IMR-90 (cell line): ENCODE measurements around the gene BTBD2. TPM values are rescaled to one million over a fixed set of nuclear protein-coding genes. Genes with fewer than 3 reads are reported as not detected.

Source experiments
- ATAC-seq: fragments of 200-7000 bp; cut with Tn5 transposase; 2 replicates; pipeline ENCODE4 v1.9.1; 2020; ENCODE audit warnings: low read depth, mild to moderate bottlenecking, moderate library complexity
- BruUV-seq: library from RNA; stranded (reverse); fragments of 400-500 nt; replicated peaks from 2 replicates; lab custom pipeline; 2021; lab: Mats Ljungman, UMichigan
- CTCF ChIA-PET: fragments of 300-600 bp; formaldehyde crosslinking; extraction: SDS; loops from one replicate; lab custom pipeline; 2021; ENCODE audit warnings: antibody characterized with exemption; lab: Yijun Ruan, JAX
- POLR2A ChIA-PET: fragments of 300-600 bp; sonication (Branson Sonifier 250); formaldehyde crosslinking; loops from one replicate; lab custom pipeline; 2022; ENCODE audit warnings: antibody characterized with exemption; ENCODE audit not compliant: unreplicated experiment; lab: Charles Lee
- DNase-seq: peaks from one replicate; pipeline ENCODE4 v3.0.0; 2013
- H2AFZ ChIP-seq: replicated peaks from 2 replicates; pipeline ENCODE3; 2013; ENCODE audit warnings: low read length, mild to moderate bottlenecking; ENCODE audit not compliant: poor library complexity
- H2AK5ac ChIP-seq: 2 replicates; pipeline ENCODE4 v1.6.1; 2013; ENCODE audit warnings: low read depth, low read length, inconsistent platforms
- H2AK9ac ChIP-seq: replicated peaks from 2 replicates; pipeline ENCODE3; 2013; ENCODE audit warnings: mild to moderate bottlenecking, low read depth, low read length, moderate library complexity; ENCODE audit not compliant: poor library complexity
- H2BK120ac ChIP-seq: 2 replicates; pipeline ENCODE4 v1.6.1; 2013; ENCODE audit warnings: low read depth, low read length, inconsistent platforms
- H2BK15ac ChIP-seq: 3 replicates; pipeline ENCODE4 v1.6.1; 2013; ENCODE audit warnings: low read depth, low read length, inconsistent platforms
- H2BK20ac ChIP-seq: 2 replicates; pipeline ENCODE4 v1.6.1; 2013; ENCODE audit warnings: low read depth, mild to moderate bottlenecking, inconsistent platforms, low read length, moderate library complexity
- H2BK5ac ChIP-seq: 2 replicates; pipeline ENCODE4 v1.6.1; 2013; ENCODE audit warnings: mild to moderate bottlenecking, low read depth, low read length, inconsistent platforms; ENCODE audit not compliant: poor library complexity, severe bottlenecking
- H3K14ac ChIP-seq: replicated peaks from 2 replicates; pipeline ENCODE4 v1.6.1; 2013; ENCODE audit warnings: low read depth, low read length, inconsistent platforms
- H3K18ac ChIP-seq: 2 replicates; pipeline ENCODE4 v1.6.1; 2013; ENCODE audit warnings: low read depth, low read length, control low read depth
- H3K23ac ChIP-seq: 2 replicates; pipeline ENCODE4 v1.6.1; 2013; ENCODE audit warnings: low read depth, low read length, inconsistent platforms
- H3K27ac ChIP-seq: 2 replicates; pipeline ENCODE4 v1.5.1; 2013; ENCODE audit warnings: mild to moderate bottlenecking, control low read depth, low read length; ENCODE audit not compliant: insufficient read depth
- H3K27me3 ChIP-seq: 2 replicates; pipeline ENCODE4 v1.6.1; 2013; ENCODE audit warnings: low read length; ENCODE audit not compliant: control insufficient read depth, insufficient read depth
- H3K36me3 ChIP-seq: 2 replicates; pipeline ENCODE4 v1.6.1; 2013; ENCODE audit warnings: low read length, mixed read lengths; ENCODE audit not compliant: control insufficient read depth, insufficient read depth
- H3K4ac ChIP-seq: 2 replicates; pipeline ENCODE4 v1.6.1; 2013; ENCODE audit warnings: low read depth, low read length, inconsistent platforms
- H3K4me1 ChIP-seq: 2 replicates; pipeline ENCODE4 v1.6.1; 2013; ENCODE audit warnings: low read length, mixed read lengths; ENCODE audit not compliant: control insufficient read depth, insufficient read depth
- H3K4me2 ChIP-seq: 2 replicates; pipeline ENCODE4 v1.6.1; 2013; ENCODE audit warnings: low read depth, mild to moderate bottlenecking, control low read depth, low read length, moderate library complexity
- H3K4me3 ChIP-seq: 2 replicates; pipeline ENCODE4 v1.5.1; 2013; ENCODE audit warnings: low read depth, mild to moderate bottlenecking, control low read depth, low read length, moderate library complexity; ENCODE audit not compliant: insufficient read depth
- H3K56ac ChIP-seq: 2 replicates; pipeline ENCODE4 v1.6.1; 2013; ENCODE audit warnings: low read length, inconsistent platforms; ENCODE audit not compliant: insufficient read depth; ENCODE audit errors: extremely low read depth
- H3K79me1 ChIP-seq, 2 experiments: 2 replicates each; pipeline ENCODE4 v1.6.1; 2013; ENCODE audit warnings: low read length in 2 of 2, inconsistent platforms in 1 of 2, low read depth in 1 of 2
- H3K9ac ChIP-seq: 2 replicates; pipeline ENCODE4 v1.6.1; 2013; ENCODE audit warnings: low read depth, low read length, control low read depth
- H3K9me1 ChIP-seq: 2 replicates; pipeline ENCODE4 v1.6.1; 2013; ENCODE audit warnings: low read length, inconsistent platforms; ENCODE audit not compliant: insufficient read depth
- H3K9me3 ChIP-seq: 2 replicates; pipeline ENCODE4 v1.6.1; 2013; ENCODE audit warnings: low read length; ENCODE audit not compliant: control insufficient read depth, insufficient read depth
- H4K20me1 ChIP-seq: 2 replicates; pipeline ENCODE4 v1.6.1; 2013; ENCODE audit warnings: low read length, inconsistent platforms; ENCODE audit not compliant: insufficient read depth
- H4K5ac ChIP-seq: 2 replicates; pipeline ENCODE4 v1.6.1; 2013; ENCODE audit warnings: mild to moderate bottlenecking, low read depth, low read length, control low read depth
- H4K8ac ChIP-seq, 2 experiments: 2 replicates each; pipeline ENCODE4 v1.6.1; 2013; ENCODE audit warnings: low read depth in 2 of 2, low read length in 2 of 2, control low read depth in 1 of 2, inconsistent platforms in 1 of 2
- H4K91ac ChIP-seq: 2 replicates; pipeline ENCODE4 v1.6.1; 2013; ENCODE audit warnings: low read depth, low read length, inconsistent platforms; ENCODE audit not compliant: insufficient read depth
- CEBPB ChIP-seq: IDR thresholded peaks from 2 replicates; pipeline ENCODE4 v1.6.1; 2012; ENCODE audit warnings: low read depth, low read length, improper control_type of control experiment
- CHD1 ChIP-seq: IDR thresholded peaks from 2 replicates; pipeline ENCODE4 v1.6.1; 2012; ENCODE audit warnings: low read depth, low read length, improper control_type of control experiment
- MXI1 ChIP-seq: IDR thresholded peaks from 2 replicates; pipeline ENCODE4 v1.6.1; 2012; ENCODE audit warnings: low read depth, mild to moderate bottlenecking, low read length, moderate library complexity, borderline replicate concordance
- POLR2A ChIP-seq: IDR thresholded peaks from 2 replicates; pipeline ENCODE4 v1.6.1; 2012; ENCODE audit warnings: mild to moderate bottlenecking, low read depth, low read length
- RFX5 ChIP-seq: IDR thresholded peaks from 2 replicates; pipeline ENCODE4 v1.8.0; 2012; ENCODE audit warnings: low read depth, mild to moderate bottlenecking, low read length, moderate library complexity
- SMC3 ChIP-seq: fragments of 150-350 bp; IDR thresholded peaks from 2 replicates; pipeline ENCODE4 v1.6.1; 2016; ENCODE audit warnings: low read depth, mild to moderate bottlenecking, antibody characterized with exemption, low read length, moderate library complexity
- WGBS, 2 experiments: methylation state at CpG; one replicate each; pipeline versions ENCODE4 v1.1.5 to v1.1.7; 2013; ENCODE audit warnings: missing lambda C conversion rate in 2 of 2; ENCODE audit not compliant: insufficient read length in 1 of 2; ENCODE audit errors: extremely low coverage in 2 of 2; 5-methylcytosine and 5-hydroxymethylcytosine counted together
- dilution Hi-C: fragments of 300-500 bp; cut with HindIII; formaldehyde crosslinking; loops from one replicate; pipeline ENCODE4 v1.14.3; 2018; ENCODE audit warnings: low sequenced_read_pairs; ENCODE audit not compliant: unreplicated experiment
- in situ Hi-C: fragments of 300-500 bp; cut with MboI; formaldehyde crosslinking; loops from 3 replicates; pipeline ENCODE4 v1.14.3; 2019; ENCODE audit warnings: low sequenced_read_pairs, inconsistent platforms, mixed read lengths
- intact Hi-C: fragments of 100-400 bp; cut with micrococcal nuclease; formaldehyde crosslinking; loops from 2 replicates; pipeline ENCODE4 v1.10.0; 2022
- polyA plus RNA-seq, 3 experiments: library from polyadenylated mRNA; depleted of rRNA; stranded (reverse); fragments of >200 nt; gene quantifications; 2 replicates each; pipeline ENCODE4 v1.2.3, GENCODE V29; 2012; ENCODE audit warnings: low replicate concordance in 1 of 3
- total RNA-seq: library from RNA; depleted of rRNA; stranded (reverse); fragments of >200 nt; gene quantifications from 2 replicates; pipeline ENCODE4 v1.2.3, GENCODE V29; 2012
- TF ChIP-seq, protein P1 (sequence below): fragments of 150-350 bp; IDR thresholded peaks from 2 replicates; pipeline ENCODE4 v1.6.1; 2017; ENCODE audit warnings: mild to moderate bottlenecking, antibody characterized with exemption, low read length, low read depth

The BTBD2 gene
- total and polyA plus RNA-seq, 2 of the 4 experiments (the other 2 are of a cell fraction) = 24.4 to 65.7 TPM

- no peak for DNase-seq
- Histone ChIP-seq H4K20me1 (peaks cover 10% of the 10 kb centered on the region), H4K5ac (no peak overlapping the region), H3K9me3 (no peaks in the 10 kb centered on the region), H3K9me1 (no peaks in the 10 kb centered on the region; the same call in 1 of the 2 replicates), H2BK15ac (no peak overlapping the region), H2BK20ac (no peak overlapping the region), H3K4ac (no peak overlapping the region), H3K23ac (no peak overlapping the region), H4K91ac (no peak overlapping the region), H2AK9ac (no peak overlapping the region), H3K4me3 (no peak overlapping the region), H2BK120ac (no peak overlapping the region), H3K14ac (no peak overlapping the region), H3K4me2 (no peak overlapping the region), H3K27ac (no peak overlapping the region), H3K9ac (no peak overlapping the region), H3K79me1 (peaks cover 6 to 33% of the 10 kb centered on the region in 2 experiments; a peak in 3 of 4 replicates), H2BK5ac (no peak overlapping the region), H3K36me3 (peaks cover 44% of the 10 kb centered on the region), H3K56ac (no peak overlapping the region), H3K18ac (no peak overlapping the region), H4K8ac (no peak overlapping the region), H3K27me3 (no peaks in the 10 kb centered on the region), H2AFZ (no peak overlapping the region), H2AK5ac (no peak overlapping the region), H3K4me1 (no peaks in the 10 kb centered on the region)
- ChIA-PET POLR2A (no interaction called here), CTCF (no interaction called here)
- dilution Hi-C loops (no loop called here), intact Hi-C loops (no loop called here), in situ Hi-C loops (no loop called here)
- WGBS, 2 experiments = 97 to 100% methylated on average over 4 to 22 of the region's 31 CpGs
- no peak for ATAC-seq
- TF ChIP-seq MXI1 (no peak), RFX5 (no peak), SMC3 (no peak), CEBPB (no peak), CHD1 (no peak), POLR2A (no peak)
- TF ChIP-seq, protein P1, sequence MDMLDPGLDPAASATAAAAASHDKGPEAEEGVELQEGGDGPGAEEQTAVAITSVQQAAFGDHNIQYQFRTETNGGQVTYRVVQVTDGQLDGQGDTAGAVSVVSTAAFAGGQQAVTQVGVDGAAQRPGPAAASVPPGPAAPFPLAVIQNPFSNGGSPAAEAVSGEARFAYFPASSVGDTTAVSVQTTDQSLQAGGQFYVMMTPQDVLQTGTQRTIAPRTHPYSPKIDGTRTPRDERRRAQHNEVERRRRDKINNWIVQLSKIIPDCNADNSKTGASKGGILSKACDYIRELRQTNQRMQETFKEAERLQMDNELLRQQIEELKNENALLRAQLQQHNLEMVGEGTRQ = no peak
- BruUV-seq = no TSS peak
Measured at GRCh38 chr19:1997353-1998233, 17.9 kb downstream of the BTBD2 start.
